Mesenteric fat pad (tissue), 1 donor: ENCODE data around the gene S100A13. TPM values are rescaled to one million over a fixed set of nuclear protein-coding genes. Genes with fewer than 3 reads are reported as not detected.
"Not testable (repeated sequence)": the region's sequence is repeated elsewhere in the genome, so short reads cannot be mapped to it uniquely, and the experiment has no call there.

Experiments
- DNase-seq: peaks from one replicate; pipeline ENCODE4 v3.0.0-alpha.2; 2020; ENCODE audit warnings: low spot score
- total RNA-seq: library from RNA; stranded (reverse); fragmentation: NEBNext Ultra II Directional; extraction: Animal tissue kit (Norgen Biotek cat#: 25700); gene quantifications from one replicate; pipeline ENCODE4 v1.2.1, GENCODE V29; 2021
- donor health status: DM: yes; HTN: yes; CAD: no.

S100A13 gene
- total RNA-seq, 1 donor from 2014 or later, result 146 TPM

DNA sequence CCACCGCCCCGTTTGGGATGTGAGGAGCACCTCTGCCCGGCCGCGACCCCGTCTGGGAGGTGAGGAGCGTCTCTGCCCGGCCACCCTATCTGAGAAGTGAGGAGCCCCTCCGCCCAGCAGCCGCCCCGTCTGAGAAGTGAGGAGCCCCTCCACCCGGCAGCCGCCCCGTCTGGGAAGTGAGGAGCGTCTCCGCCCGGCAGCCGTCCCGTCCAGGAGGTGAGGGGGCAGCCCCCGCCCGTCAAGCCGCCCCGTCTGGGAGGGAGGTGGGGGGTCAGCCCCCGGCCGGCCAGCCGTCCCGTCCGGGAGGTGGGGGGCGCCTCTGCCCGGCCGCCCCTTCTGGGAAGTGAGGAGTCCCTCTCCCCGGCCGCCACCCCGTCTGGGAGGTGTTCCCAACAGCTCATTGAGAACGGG lies 52.2 kb downstream of the S100A13 start:
- not testable (repeated sequence) for DNase-seq

DNA sequence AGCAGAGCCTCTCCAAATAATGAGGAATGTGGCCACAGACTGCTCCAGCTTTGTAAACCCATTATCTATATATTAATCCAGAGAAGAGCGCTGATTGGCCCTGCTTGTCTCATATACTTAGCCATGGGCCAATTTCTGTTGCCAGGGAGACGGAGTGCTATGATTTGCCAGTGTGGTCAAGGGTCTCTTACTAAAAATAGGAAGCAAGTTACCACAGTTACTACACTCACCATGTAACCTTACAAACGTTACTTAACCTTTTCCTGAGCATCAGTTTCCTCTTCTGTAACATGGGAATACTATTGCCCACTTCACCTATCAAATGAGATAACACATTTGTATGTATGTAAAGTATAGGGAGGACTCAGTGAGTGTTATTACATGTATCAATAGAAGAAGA lies 54.0 kb downstream of the S100A13 start:
- no peak for DNase-seq

DNA sequence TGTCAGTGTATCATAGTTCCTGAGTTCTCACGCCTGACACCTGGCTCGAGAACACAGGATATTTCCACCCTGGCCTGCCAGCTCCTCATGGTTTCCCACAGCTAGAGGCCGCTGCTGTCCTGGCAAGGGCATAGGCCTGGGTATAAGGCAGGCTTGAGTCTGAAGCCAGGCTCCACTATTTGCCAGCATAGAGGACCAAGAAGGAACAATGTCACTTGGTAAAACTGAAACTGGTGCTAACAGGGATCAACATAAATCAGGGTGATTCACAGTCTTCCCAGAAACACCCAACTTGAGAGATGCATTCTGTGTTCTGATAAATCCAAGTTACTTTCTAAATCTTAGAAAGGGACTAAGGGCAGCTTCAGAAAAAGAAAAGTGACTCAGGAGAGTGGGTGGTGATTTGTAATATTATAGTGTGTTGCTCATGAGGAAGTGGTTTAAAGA lies 54.7 kb downstream of the S100A13 start:
- peak; percentile 89 for DNase-seq

DNA sequence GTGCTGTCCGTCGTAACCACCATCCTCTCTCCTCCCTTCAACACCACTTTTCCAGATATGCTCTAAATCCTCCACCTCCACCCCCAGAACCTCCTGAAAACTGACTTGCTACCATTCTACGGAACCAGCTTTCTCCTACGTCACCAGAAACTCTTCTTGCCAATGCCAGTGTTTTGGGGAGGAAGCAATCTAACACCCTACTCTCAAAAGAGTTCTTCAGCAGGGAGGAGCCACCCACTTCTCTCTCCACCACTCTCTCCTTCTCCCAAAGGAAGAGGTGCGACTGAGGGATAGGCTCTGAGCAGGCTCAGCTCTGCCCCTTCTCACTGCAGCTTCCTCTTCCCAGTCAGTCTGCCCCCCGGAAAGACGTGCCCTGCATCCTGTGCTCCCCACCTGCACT lies 55.6 kb downstream of the S100A13 start:
- no peak for DNase-seq

DNA sequence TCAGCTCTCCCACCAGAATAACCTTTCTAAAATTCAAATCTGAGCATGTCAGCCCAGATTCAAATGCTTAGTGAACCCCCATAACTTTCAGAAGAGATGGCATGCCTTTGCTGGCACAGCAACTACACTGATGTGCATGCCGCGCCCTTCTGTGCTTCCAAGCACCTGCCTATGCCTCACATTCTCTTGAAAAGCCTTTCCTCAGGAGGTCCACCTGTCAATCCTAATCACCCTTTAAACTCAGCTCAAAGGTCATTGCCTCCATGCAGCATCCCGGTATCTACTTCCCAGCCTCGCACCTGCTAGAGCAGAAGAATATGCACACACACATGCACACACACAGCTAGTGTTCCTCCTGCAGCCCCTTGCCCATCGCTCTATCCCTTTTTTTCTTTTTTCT lies 56.4 kb downstream of the S100A13 start:
- DNase-seq, result no peak

DNA sequence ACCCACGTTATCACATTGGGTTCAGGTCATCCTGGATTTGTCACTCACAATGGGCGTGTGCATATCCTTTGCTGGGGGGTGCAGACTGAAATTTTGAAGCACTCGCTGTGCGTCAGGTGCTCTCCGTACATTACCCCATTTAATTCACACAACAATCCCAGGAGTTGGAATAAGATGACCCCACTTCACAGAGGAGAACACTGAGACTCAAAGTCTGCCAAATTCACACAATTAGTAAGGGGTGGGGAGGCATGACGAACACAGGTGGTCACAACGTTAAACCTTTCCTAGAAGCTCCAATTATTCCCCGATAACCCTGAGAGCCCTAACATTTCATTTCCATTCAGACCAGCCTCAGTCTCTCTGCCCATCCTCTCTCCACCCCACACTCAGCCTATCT lies 57.8 kb downstream of the S100A13 start:
- DNase-seq, result no peak

Other genes starting within 250 kb of the S100A13 start
- gene S100A8, start 236.4 kb downstream of the S100A13 start, total RNA-seq, result 674 TPM
- not detected for gene S100A7A, start 211.0 kb downstream of the S100A13 start, total RNA-seq
- not detected for gene S100A7, start 166.9 kb downstream of the S100A13 start, total RNA-seq
- gene S100A6, start 91.5 kb downstream of the S100A13 start, total RNA-seq, result 1,184 TPM
- not detected for gene S100A5, start 86.6 kb downstream of the S100A13 start, total RNA-seq
- gene S100A4, start 81.7 kb downstream of the S100A13 start, total RNA-seq, result 512 TPM
- 2.2 TPM for gene S100A3, start 78.2 kb downstream of the S100A13 start, total RNA-seq
- gene S100A2, start 61.7 kb downstream of the S100A13 start, total RNA-seq, result 0.58 TPM
- 107 TPM for gene S100A16, start 14.4 kb downstream of the S100A13 start, total RNA-seq
- 0.35 TPM for gene S100A14, start 11.2 kb downstream of the S100A13 start, total RNA-seq
- 12.6 TPM for gene S100A1, start 929 bp upstream of the S100A13 start, total RNA-seq
- gene CHTOP, start 6.6 kb upstream of the S100A13 start, total RNA-seq, result 55.5 TPM
- gene SNAPIN, start 31.2 kb upstream of the S100A13 start, total RNA-seq, result 44.5 TPM
- gene ILF2, start 43.5 kb upstream of the S100A13 start, total RNA-seq, result 116 TPM
- 156 TPM for gene NPR1, start 51.2 kb upstream of the S100A13 start, total RNA-seq
- gene INTS3, start 100.5 kb upstream of the S100A13 start, total RNA-seq, result 36.7 TPM
- gene SLC27A3, start 147.9 kb upstream of the S100A13 start, total RNA-seq, result 87.4 TPM